Measurements from ENCODE around the gene RAPGEF2. TPM values are rescaled to one million over a fixed set of nuclear protein-coding genes. Genes with fewer than 3 reads are reported as not detected.

Gene RAPGEF2
- total RNA-seq, 2 donors from 2014 or later = 38.2 to 46.7 TPM

GRCh38 chr4:159395693-159396092 is 292.8 kb downstream of the RAPGEF2 start:
- H3K36me3 ChIP-seq (replicated peaks in 1 of 2; ENCODE audit: insufficient read depth in 1 of 2, low read depth in 2 of 2) = no peaks in the 10 kb centered on the region
- H3K27ac ChIP-seq = no peak overlapping the region
- DNase-seq = no peak
- H3K4me1 ChIP-seq = peaks cover 3% of the 10 kb centered on the region
- no peaks in the 10 kb centered on the region for H3K9me3 ChIP-seq
- no peak overlapping the region for H3K4me3 ChIP-seq
- TF ChIP-seq POLR2A (IDR thresholded peaks at IDR 0.05) = no peak
- TF ChIP-seq CTCF (IDR thresholded peaks at IDR 0.05) = no peak
- intact Hi-C loops (cut with DNase I) = no loop called here
- WGBS, 2 donors = 61 to 83% methylated on average over 2 of the region's 2 CpGs
- ATAC-seq = no peak
- H3K27me3 ChIP-seq = no peaks in the 10 kb centered on the region

DNA sequence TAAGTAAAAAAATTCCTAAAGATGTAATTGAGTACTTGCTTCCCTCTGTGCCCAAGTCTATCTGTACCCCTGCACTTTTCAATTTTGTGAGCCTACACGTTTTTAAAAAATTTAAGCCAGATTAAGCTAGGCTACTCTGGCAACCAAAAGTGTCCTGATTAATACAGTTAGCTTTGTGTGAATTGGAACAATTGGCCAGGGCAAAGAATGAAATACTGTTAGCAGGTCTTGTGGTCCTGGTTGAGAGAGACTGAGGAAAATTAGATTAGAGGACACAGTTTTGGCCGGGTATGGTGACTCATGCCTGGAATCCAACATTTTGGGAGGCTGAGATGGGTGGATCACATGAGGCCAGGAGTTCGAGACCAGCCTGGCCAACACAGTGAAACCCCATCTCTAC is 293.3 kb downstream of the RAPGEF2 start:
- 69 to 73% methylated on average over 3 of the region's 3 CpGs for WGBS, 2 donors
- no peak for ATAC-seq
- H3K4me1 ChIP-seq = peaks cover 3% of the 10 kb centered on the region

DNA sequence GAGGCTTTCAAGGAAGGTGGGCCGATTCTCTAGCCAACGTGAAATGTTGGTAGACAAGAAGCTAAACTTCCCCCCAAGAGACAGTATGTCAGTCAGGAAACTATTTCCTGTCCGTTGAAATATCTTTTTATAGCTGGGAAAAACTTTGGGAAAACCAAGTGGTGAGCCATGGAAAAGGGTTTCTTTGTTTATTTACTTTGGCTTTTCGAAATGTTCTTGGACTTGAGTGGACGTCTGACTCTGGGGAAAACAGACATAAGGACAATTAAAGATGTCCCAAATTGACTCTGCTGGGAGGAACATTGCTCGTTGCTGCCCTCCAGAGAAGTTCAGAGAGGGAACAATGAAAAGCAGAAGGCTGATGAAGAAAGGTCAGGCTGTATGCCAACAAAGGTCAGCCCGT is 295.4 kb downstream of the RAPGEF2 start:
- ATAC-seq (peak; percentile 21), DNase-seq (peak in 1 of 4 donors; percentile 13)
- WGBS, 2 donors = 36 to 41% methylated on average over 7 of the region's 7 CpGs
- intact Hi-C loops (cut with DNase I) = no loop called here
- TF ChIP-seq CTCF (IDR thresholded peaks at IDR 0.05) = no peak
- no peak for TF ChIP-seq POLR2A (IDR thresholded peaks at IDR 0.05)
- no peaks in the 10 kb centered on the region for H3K9me3 ChIP-seq
- H3K27ac ChIP-seq = no peak overlapping the region
- no peaks in the 10 kb centered on the region for H3K27me3 ChIP-seq
- no peaks in the 10 kb centered on the region for H3K36me3 ChIP-seq (replicated peaks in 1 of 2; ENCODE audit: insufficient read depth in 1 of 2, low read depth in 2 of 2)
- H3K4me3 ChIP-seq = no peak overlapping the region
- H3K4me1 ChIP-seq = peaks cover 3% of the 10 kb centered on the region

More for the DNA sequence above, 293.3 kb downstream of the RAPGEF2 start:
- Histone ChIP-seq H3K27ac (no peak overlapping the region), H3K4me3 (no peak overlapping the region), H3K36me3 (replicated peaks in 1 of 2; ENCODE audit: insufficient read depth in 1 of 2, low read depth in 2 of 2) (no peaks in the 10 kb centered on the region), H3K9me3 (no peaks in the 10 kb centered on the region), H3K27me3 (no peaks in the 10 kb centered on the region)
- TF ChIP-seq CTCF (IDR thresholded peaks at IDR 0.05) (no peak), POLR2A (IDR thresholded peaks at IDR 0.05) (no peak)
- intact Hi-C loops (cut with DNase I) = no loop called here
- no peak for DNase-seq

GRCh38 chr4:159400558-159401225 is 297.8 kb downstream of the RAPGEF2 start:
- Histone ChIP-seq H3K36me3 (replicated peaks in 1 of 2; ENCODE audit: insufficient read depth in 1 of 2, low read depth in 2 of 2) (no peaks in the 10 kb centered on the region), H3K9me3 (no peaks in the 10 kb centered on the region), H3K27me3 (no peaks in the 10 kb centered on the region), H3K4me1 (peaks cover 3% of the 10 kb centered on the region), H3K27ac (no peak overlapping the region), H3K4me3 (no peak overlapping the region)
- ATAC-seq = no peak
- intact Hi-C loops (cut with DNase I) = no loop called here
- TF ChIP-seq POLR2A (IDR thresholded peaks at IDR 0.05) (no peak), CTCF (IDR thresholded peaks at IDR 0.05) (no peak)
- DNase-seq = no peak
- 39 to 42% methylated on average over 10 to 12 of the region's 12 CpGs for WGBS, 2 donors

DNA sequence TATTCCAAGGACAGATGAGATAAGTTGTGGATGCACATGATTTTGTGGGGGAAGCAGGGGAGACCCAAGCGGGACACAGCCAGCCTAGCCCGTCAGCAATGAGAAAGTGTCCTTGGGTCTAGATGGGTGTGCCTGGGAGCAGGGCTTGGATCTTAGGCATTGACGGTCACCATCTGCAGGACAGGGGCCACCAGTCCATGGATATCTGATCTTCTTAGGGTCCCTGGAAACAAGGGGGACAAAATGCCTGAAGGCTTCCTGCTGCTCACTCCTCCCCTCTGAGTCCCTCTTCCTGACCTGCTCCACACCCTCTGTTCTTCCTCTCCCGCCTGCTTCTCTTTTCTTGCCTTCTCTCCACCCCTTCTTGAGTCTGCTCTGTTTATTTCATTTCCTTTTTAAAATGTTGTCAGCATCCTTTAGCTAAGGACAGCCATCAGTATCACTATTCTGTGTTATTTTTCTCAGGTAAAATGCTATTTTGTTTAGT is 298.4 kb downstream of the RAPGEF2 start:
- H3K4me1 ChIP-seq = peaks cover 3% of the 10 kb centered on the region
- no peak for DNase-seq
- 61 to 73% methylated on average over 4 of the region's 4 CpGs for WGBS, 2 donors

More for the DNA sequence above, 298.4 kb downstream of the RAPGEF2 start:
- Histone ChIP-seq H3K27ac (no peak overlapping the region), H3K36me3 (replicated peaks in 1 of 2; ENCODE audit: insufficient read depth in 1 of 2, low read depth in 2 of 2) (no peaks in the 10 kb centered on the region), H3K4me3 (no peak overlapping the region), H3K27me3 (no peaks in the 10 kb centered on the region), H3K9me3 (no peaks in the 10 kb centered on the region)
- no peak for ATAC-seq
- intact Hi-C loops (cut with DNase I) = no loop called here
- TF ChIP-seq POLR2A (IDR thresholded peaks at IDR 0.05) (no peak), CTCF (IDR thresholded peaks at IDR 0.05) (no peak)
